Esophagus (tissue), 2 donors: Measurements from ENCODE around the gene C5orf22. TPM values are rescaled to one million over a fixed set of nuclear protein-coding genes. Genes with fewer than 3 reads are reported as not detected.

Source experiments
- H3K27ac ChIP-seq, 2 donors: one replicate each; pipeline ENCODE4 v1.5.1; 2013; ENCODE audit warnings: low read depth in 2 of 2, mild to moderate bottlenecking in 2 of 2, inconsistent platforms in 1 of 2, low read length in 1 of 2, moderate library complexity in 1 of 2
- H3K27me3 ChIP-seq, 2 donors: one replicate each; pipeline ENCODE4 v1.6.1; 2013; ENCODE audit warnings: low read length in 2 of 2, control low read depth in 1 of 2, mild to moderate bottlenecking in 1 of 2; ENCODE audit not compliant: insufficient read depth in 2 of 2, control insufficient read depth in 1 of 2
- H3K36me3 ChIP-seq, 2 donors: one replicate each; pipeline ENCODE4 v1.6.1; 2013; ENCODE audit warnings: low read length in 1 of 2; ENCODE audit not compliant: control insufficient read depth in 2 of 2, insufficient read depth in 2 of 2
- H3K4me1 ChIP-seq, 2 donors: one replicate each; pipeline ENCODE4 v1.6.1; 2013; ENCODE audit warnings: low read length in 1 of 2; ENCODE audit not compliant: control insufficient read depth in 2 of 2, insufficient read depth in 2 of 2
- H3K4me3 ChIP-seq, 2 donors: one replicate each; pipeline ENCODE4 v1.5.1; 2013; ENCODE audit warnings: low read length in 2 of 2, mild to moderate bottlenecking in 2 of 2, low read depth in 1 of 2, moderate library complexity in 1 of 2
- H3K9me3 ChIP-seq, 2 donors: one replicate each; pipeline ENCODE4 v1.6.1; 2013; ENCODE audit warnings: mild to moderate bottlenecking in 2 of 2, low read depth in 1 of 2, low read length in 1 of 2, moderate library complexity in 1 of 2; ENCODE audit not compliant: control insufficient read depth in 2 of 2, insufficient read depth in 1 of 2
- WGBS, 2 donors: extraction: QIAGEN DNeasy Blood & Tissue Kit; methylation state at CpG; one replicate each; pipeline ENCODE4 v1.1.7; 2013; 5-methylcytosine and 5-hydroxymethylcytosine counted together
- polyA plus RNA-seq, 2 donors: library from polyadenylated mRNA; stranded (reverse); fragments of 200-250 nt; gene quantifications; one replicate each; pipeline ENCODE4 v1.2.3, GENCODE V29; 2013
- donor health status: healthy with polysubstance abuse.
- donor health status: Bipolar disorder and iron deficiency.

Gene C5orf22
- polyA plus RNA-seq, 2 donors: 5.9 to 7.3 TPM

DNA sequence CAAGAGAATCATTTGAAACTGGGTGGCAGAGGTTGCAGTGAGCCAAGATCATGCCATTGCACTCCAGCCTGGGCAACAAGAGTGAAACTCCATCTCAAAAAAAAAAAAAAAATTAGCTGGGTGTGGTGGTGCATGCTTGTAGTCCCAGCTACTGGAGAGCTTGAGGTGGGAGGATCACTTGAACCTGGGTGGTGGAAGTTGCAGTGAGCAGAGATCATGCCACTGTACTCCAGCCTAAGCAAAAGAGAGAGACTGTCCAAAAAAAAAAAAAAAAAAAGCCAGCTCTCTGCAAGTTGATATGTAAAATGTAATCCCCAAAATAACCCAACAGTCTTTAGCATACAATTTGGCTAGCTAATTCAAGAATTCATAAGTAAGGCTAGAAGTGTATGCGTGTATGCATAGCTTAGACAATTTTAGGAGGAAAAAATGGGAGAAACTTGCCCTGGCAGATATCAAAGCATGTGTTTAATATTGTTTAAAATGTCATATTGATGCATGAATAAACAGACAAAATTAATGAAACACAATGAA is 36.3 kb downstream of the C5orf22 start:
- Histone ChIP-seq H3K27me3 (no peaks in the 10 kb centered on the region), H3K9me3 (peaks cover 5% of the 10 kb centered on the region in 2 donors), H3K36me3 (peaks cover 0 to 2% of the 10 kb centered on the region in 2 donors), H3K4me1 (no peaks in the 10 kb centered on the region), H3K27ac (no peak overlapping the region), H3K4me3 (no peak overlapping the region)
- 75 to 96% methylated on average over 1 of the region's 1 CpG for WGBS, 2 donors

GRCh38 chr5:31569068-31569467 is 37.0 kb downstream of the C5orf22 start:
- Histone ChIP-seq H3K36me3 (peaks cover 0 to 2% of the 10 kb centered on the region in 2 donors), H3K9me3 (peaks cover 5% of the 10 kb centered on the region in 2 donors), H3K27me3 (no peaks in the 10 kb centered on the region), H3K4me1 (no peaks in the 10 kb centered on the region), H3K27ac (no peak overlapping the region), H3K4me3 (no peak overlapping the region)

- no peaks in the 10 kb centered on the region for H3K9me3 ChIP-seq
- no peak overlapping the region for H3K27ac ChIP-seq
- no peaks in the 10 kb centered on the region for H3K36me3 ChIP-seq
- H3K4me3 ChIP-seq: no peak overlapping the region
- H3K27me3 ChIP-seq: no peaks in the 10 kb centered on the region
- no peaks in the 10 kb centered on the region for H3K4me1 ChIP-seq
- WGBS, 2 donors: 89 to 93% methylated on average over 10 of the region's 10 CpGs
Measured at GRCh38 chr5:31573494-31574142, 41.5 kb downstream of the C5orf22 start.

DNA sequence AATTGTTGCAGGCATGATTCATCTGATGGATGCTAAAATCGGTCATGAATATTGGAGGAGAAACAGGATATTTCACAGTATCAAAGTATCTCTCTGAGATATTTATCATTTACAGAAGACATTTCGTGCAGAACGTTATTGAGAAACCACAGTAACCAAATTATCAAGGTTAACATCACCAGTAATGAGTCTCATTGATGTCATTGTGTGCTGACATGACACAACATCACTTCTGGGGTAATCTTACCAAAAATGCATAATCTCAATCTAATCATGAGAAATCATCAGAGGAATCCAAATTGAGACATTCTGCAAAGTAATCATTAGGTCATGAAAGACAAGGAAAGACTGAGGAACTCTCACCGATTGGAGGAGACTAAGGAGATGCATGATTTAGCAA is 42.7 kb downstream of the C5orf22 start:
- H3K36me3 ChIP-seq: no peaks in the 10 kb centered on the region
- no peak overlapping the region for H3K27ac ChIP-seq
- no peak overlapping the region for H3K4me3 ChIP-seq
- H3K4me1 ChIP-seq: no peaks in the 10 kb centered on the region
- 76 to 79% methylated on average over 4 of the region's 4 CpGs for WGBS, 2 donors
- no peaks in the 10 kb centered on the region for H3K27me3 ChIP-seq
- H3K9me3 ChIP-seq: no peaks in the 10 kb centered on the region

DNA sequence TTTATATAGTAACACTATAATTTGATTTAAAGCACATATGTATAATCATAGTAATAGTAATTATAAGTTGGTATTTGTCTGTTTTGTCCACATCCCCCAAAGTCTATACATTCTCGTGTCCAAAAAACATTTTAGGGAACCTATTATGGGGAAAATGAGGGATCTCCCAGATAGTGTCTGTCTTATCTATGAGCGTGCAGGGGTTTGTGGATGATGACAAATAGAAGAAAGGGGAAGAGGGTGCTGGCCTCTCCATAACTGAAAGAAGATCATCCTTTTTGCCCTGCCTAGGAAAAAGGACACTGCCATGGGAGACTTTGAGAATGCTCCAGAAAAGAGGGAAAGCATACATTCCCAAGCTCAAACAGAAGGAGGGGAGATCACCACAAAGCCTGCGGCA is 45.3 kb downstream of the C5orf22 start:
- no peaks in the 10 kb centered on the region for H3K27me3 ChIP-seq
- H3K4me3 ChIP-seq: no peak overlapping the region
- H3K9me3 ChIP-seq: no peaks in the 10 kb centered on the region
- no peak overlapping the region for H3K27ac ChIP-seq
- H3K4me1 ChIP-seq: no peaks in the 10 kb centered on the region
- H3K36me3 ChIP-seq: no peaks in the 10 kb centered on the region
- 82 to 85% methylated on average over 3 of the region's 3 CpGs for WGBS, 2 donors

GRCh38 chr5:31579558-31579957 is 47.5 kb downstream of the C5orf22 start:
- Histone ChIP-seq H3K9me3 (no peaks in the 10 kb centered on the region), H3K4me1 (no peaks in the 10 kb centered on the region), H3K36me3 (no peaks in the 10 kb centered on the region), H3K27ac (no peak overlapping the region), H3K4me3 (no peak overlapping the region), H3K27me3 (no peaks in the 10 kb centered on the region)
- 89 to 91% methylated on average over 2 of the region's 2 CpGs for WGBS, 2 donors

- no peak overlapping the region for H3K27ac ChIP-seq
- H3K9me3 ChIP-seq: no peaks in the 10 kb centered on the region
- no peaks in the 10 kb centered on the region for H3K36me3 ChIP-seq
- no peak overlapping the region for H3K4me3 ChIP-seq
- 35 to 36% methylated on average over 3 of the region's 3 CpGs for WGBS, 2 donors
- H3K4me1 ChIP-seq: no peaks in the 10 kb centered on the region
- H3K27me3 ChIP-seq: no peaks in the 10 kb centered on the region
Measured at GRCh38 chr5:31581498-31582099, 49.5 kb downstream of the C5orf22 start.

DNA sequence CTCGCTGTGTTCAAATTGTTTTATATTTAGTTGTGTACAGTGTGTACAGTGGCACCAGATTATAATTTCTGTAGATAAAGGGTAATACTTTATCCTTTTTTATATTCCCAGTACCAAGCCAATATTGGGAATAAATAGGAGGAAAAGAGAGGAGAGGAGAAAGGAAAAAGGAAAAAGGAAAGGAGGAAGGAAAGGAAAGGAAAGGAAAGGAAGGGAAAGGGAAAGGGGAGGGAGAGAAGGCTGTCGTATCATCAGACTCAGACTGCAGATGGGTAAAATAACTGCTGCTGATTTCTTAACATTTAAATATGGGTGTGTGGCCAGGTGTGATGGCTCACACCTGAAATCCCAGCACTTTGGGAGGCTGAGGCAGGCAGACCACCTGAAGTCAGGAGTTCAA is 51.0 kb downstream of the C5orf22 start:
- no peaks in the 10 kb centered on the region for H3K4me1 ChIP-seq
- 89 to 90% methylated on average over 2 of the region's 2 CpGs for WGBS, 2 donors
- no peaks in the 10 kb centered on the region for H3K36me3 ChIP-seq
- H3K27ac ChIP-seq: no peak overlapping the region
- no peaks in the 10 kb centered on the region for H3K27me3 ChIP-seq
- no peaks in the 10 kb centered on the region for H3K9me3 ChIP-seq
- no peak overlapping the region for H3K4me3 ChIP-seq

DNA sequence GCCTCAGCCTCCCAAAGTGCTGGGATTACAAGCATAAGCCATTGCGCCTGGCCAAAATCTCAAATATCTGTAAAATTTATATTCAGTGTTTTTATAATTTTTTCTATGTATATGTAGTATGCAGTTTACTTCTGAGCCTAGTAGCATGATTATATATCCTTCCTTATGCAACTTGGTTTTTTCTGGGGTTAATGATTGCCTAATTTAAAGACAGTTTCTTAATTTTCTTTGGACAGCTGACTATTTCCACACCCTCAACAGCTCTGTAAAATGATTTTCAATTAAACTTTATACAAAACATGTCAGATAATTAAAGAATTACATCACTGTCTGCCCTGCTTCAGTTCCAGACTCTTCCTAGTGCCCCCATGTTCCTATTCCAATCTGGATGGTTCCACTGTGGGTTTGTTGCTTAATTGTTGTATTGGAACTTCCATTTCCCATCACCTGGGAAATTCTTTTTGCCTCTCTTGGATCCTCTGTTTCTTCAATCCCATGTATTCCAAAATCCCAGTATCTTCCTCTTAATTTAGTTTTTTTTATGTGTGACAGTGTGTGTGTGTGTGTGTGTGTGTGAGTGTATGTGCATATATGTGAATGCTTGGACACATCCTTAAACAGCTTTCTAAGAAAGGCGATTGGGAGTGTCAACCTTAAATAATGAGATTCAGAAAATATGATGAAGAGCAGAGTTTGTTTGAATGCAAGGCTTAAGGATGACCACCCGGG is 53.2 kb downstream of the C5orf22 start:
- no peak overlapping the region for H3K27ac ChIP-seq
- H3K36me3 ChIP-seq: no peaks in the 10 kb centered on the region
- no peak overlapping the region for H3K4me3 ChIP-seq
- H3K27me3 ChIP-seq: no peaks in the 10 kb centered on the region
- 87 to 90% methylated on average over 3 of the region's 3 CpGs for WGBS, 2 donors
- H3K4me1 ChIP-seq: peaks cover 0 to 2% of the 10 kb centered on the region in 2 donors
- H3K9me3 ChIP-seq: no peaks in the 10 kb centered on the region
